Subcutaneous abdominal adipose tissue (tissue), 5 donors: ENCODE results near the gene PNMA1.

Experiments used
- H3K27ac ChIP-seq: one replicate; pipeline ENCODE4 v1.7.0; 2013; ENCODE audit warnings: low read depth, mild to moderate bottlenecking, inconsistent platforms, low read length, moderate library complexity
- H3K27me3 ChIP-seq, 5 donors: one replicate each; pipeline ENCODE4 v1.7.0; 2013; ENCODE audit warnings: low read length in 5 of 5, inconsistent platforms in 1 of 5; ENCODE audit not compliant: control insufficient read depth in 5 of 5, insufficient read depth in 4 of 5
- H3K36me3 ChIP-seq, 5 donors: one replicate each; pipeline ENCODE4 v1.7.0; 2013; ENCODE audit warnings: low read length in 5 of 5; ENCODE audit not compliant: control insufficient read depth in 5 of 5, insufficient read depth in 5 of 5
- H3K4me1 ChIP-seq, 5 donors: one replicate each; pipeline ENCODE4 v1.7.0; 2013; ENCODE audit warnings: low read length in 5 of 5, mild to moderate bottlenecking in 3 of 5, moderate library complexity in 1 of 5; ENCODE audit not compliant: control insufficient read depth in 5 of 5, insufficient read depth in 5 of 5
- H3K4me3 ChIP-seq, 5 donors: one replicate each; pipeline ENCODE4 v1.7.0; 2013; ENCODE audit warnings: low read length in 5 of 5, low read depth in 1 of 5
- H3K9ac ChIP-seq, 5 donors: one replicate each; pipeline ENCODE4 v1.7.0; 2013; ENCODE audit warnings: low read length in 5 of 5, mild to moderate bottlenecking in 4 of 5, moderate library complexity in 3 of 5
- H3K9me3 ChIP-seq, 5 donors: one replicate each; pipeline ENCODE4 v1.7.0; 2013; ENCODE audit warnings: low read length in 5 of 5; ENCODE audit not compliant: control insufficient read depth in 5 of 5
- donor health status: healthy.
- donor health status: healthy.
- donor health status: healthy.
- donor health status: healthy.
- donor health status: healthy.

Gene PNMA1

DNA sequence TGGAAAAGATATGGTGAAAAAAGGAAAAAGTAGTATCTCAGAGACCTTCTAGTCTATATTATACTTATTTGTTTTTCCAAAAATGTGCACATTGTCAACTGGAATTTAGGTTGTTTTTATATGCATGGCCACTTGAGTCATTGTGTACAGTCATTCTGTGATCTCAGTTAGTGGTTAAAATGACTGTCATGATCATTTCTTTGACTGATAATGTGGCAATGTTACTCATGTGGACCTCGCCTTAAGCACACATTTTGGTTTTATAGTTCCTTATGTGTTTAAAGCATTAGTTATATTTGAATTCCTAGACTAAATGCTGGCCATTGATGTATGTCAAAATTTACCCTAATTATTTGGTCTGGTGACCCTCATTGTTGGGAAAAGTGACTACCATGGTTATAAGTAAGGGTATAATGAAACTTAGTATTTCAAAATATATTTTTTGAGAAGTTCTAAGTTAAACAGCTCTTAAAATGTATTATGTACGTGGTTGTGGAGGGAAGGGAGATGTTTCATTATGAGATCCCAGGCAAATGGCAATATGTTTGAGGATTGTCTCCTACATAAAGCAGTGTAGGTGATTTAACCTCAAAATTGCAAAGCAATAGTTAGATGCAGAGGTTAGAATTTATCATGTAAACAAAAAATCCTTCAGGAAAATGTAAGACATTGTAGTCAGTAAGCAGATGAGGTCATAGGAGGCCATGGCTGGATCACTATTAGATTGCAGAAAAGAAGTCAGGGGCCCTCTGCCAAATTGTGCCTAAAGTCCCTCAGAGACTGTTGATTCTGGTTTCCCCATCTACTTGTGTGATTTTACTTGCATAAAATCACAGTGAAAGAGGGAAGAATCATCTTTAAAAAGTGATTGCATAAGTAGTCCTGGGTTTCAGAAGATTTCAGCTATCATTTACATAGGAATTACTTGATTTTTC is 17.5 kb downstream of the PNMA1 start:
- Histone ChIP-seq H3K9me3 (no peaks in the 10 kb centered on the region), H3K36me3 (peaks cover 0 to 5% (median 4%) of the 10 kb centered on the region in 5 donors), H3K4me1 (peaks cover 0 to 14% (median 13%) of the 10 kb centered on the region in 5 donors), H3K27me3 (no peaks in the 10 kb centered on the region), H3K27ac (peak overlapping the region; percentile 79), H3K4me3 (no peak overlapping the region), H3K9ac (peak overlapping the region in 1 of 5 donors; percentile 32)

DNA sequence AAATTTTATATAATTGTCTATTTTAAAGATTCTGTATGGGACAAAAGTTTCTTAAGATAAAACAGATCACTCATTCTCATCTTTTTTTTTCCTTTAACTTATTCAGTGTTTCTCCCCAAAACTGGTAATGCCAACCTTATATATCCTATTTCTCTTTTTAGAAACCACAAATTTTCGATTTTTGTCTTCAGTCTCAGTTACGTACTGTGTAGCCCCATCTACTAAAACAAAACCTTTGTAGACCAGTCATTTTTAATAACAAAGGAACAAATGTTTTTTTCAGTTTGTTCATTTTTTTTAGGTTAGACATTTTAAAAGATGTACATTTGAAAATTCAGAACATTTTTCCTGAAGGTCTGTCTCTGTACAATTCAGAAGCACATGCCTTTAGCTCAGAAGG is 18.2 kb downstream of the PNMA1 start:
- no peak overlapping the region for H3K9ac ChIP-seq
- no peak overlapping the region for H3K4me3 ChIP-seq
- peak overlapping the region; percentile 79 for H3K27ac ChIP-seq
- peaks cover 0 to 5% (median 4%) of the 10 kb centered on the region in 5 donors for H3K36me3 ChIP-seq
- no peaks in the 10 kb centered on the region for H3K9me3 ChIP-seq
- H3K4me1 ChIP-seq: peaks cover 0 to 8% (median 7%) of the 10 kb centered on the region in 5 donors
- H3K27me3 ChIP-seq: no peaks in the 10 kb centered on the region

DNA sequence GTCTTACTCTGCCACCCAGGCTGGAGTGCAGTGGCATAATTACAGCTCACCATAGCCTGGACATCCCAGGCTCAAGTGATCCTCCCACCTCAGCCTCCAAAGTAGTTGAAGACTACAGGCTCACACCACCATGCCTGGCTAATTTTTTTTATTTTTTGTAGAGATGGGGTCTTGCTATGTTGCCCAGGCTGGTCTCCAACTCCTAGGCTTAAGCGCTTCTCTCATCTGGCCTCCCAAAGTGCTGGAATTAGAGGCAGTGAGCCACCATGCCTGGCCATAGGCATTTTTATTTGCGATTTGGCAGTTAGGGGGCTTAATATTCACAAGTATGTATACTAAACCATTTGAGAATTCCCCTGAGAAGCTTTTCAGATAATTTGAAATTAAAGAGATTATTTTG is 19.1 kb downstream of the PNMA1 start:
- H3K9ac ChIP-seq: no peak overlapping the region
- H3K36me3 ChIP-seq: peaks cover 0 to 5% (median 4%) of the 10 kb centered on the region in 5 donors
- H3K4me1 ChIP-seq: peaks cover 0 to 8% (median 3%) of the 10 kb centered on the region in 5 donors

DNA sequence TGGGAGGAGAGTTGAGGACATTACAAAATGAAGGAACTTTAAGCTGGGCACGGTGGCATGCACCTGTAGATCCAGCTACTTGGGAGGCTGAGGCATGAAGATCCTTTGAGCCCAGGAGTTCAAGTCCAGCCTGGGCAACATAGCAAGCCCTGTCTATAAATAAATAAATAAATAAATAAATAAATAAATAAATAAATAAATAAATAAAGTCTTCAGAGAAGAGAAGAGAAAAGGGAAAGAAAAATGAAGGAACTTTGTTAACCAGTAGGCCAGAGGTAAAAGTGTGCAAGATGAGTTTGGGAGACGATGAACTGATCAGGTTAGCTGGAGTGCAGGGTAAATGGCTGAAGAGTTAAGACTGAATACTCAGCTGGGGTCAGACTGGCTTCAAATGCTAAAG is 20.1 kb downstream of the PNMA1 start:
- Histone ChIP-seq H3K27me3 (no peaks in the 10 kb centered on the region), H3K4me3 (no peak overlapping the region), H3K4me1 (peaks cover 0 to 8% (median 3%) of the 10 kb centered on the region in 5 donors), H3K9ac (no peak overlapping the region), H3K36me3 (peaks cover 0 to 12% (median 4%) of the 10 kb centered on the region in 5 donors), H3K9me3 (no peaks in the 10 kb centered on the region), H3K27ac (no peak overlapping the region)

More for the DNA sequence above, 19.1 kb downstream of the PNMA1 start:
- H3K9me3 ChIP-seq: no peaks in the 10 kb centered on the region
- no peak overlapping the region for H3K27ac ChIP-seq
- H3K27me3 ChIP-seq: no peaks in the 10 kb centered on the region
- no peak overlapping the region for H3K4me3 ChIP-seq

DNA sequence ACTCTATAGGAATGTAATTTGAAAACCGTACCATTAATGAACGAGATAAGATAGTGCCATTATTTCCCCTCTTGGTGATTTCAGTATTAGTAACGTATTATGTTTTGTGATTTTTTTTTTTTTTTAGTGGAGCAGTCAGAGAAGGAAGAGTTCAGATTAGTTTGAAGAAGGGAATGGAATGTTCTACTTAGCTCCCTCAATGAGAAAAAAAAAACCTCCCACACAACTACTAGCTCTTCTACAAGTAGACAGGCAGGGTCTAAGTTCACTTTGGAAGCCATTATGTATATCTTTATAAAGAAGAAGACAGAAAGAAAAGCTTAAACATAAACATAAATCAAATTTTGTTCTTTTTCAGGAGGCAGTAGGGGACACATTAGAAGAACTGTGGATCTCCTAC is 27.3 kb downstream of the PNMA1 start:
- H3K36me3 ChIP-seq: peaks cover 0 to 13% (median 3%) of the 10 kb centered on the region in 5 donors

DNA sequence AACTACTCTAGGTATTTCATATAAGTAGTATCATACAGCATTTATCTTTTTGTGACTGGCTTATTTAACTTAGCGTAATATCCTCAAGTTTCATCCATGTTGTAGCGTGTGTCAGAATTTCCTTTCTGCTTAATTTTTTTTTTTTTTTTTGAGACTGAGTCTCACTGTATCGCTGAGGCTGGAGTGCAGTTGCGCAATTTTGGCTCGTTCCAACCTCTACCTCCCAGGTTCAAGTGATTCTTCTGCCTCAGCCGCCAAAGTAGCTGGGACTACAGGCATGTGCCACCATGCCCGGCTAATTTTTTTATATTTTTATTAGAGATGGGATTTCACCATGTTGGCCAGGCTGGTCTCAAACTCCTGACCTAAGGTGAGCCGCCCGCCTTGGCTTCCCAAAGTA is 28.9 kb downstream of the PNMA1 start:
- Histone ChIP-seq H3K36me3 (peaks cover 0 to 13% (median 3%) of the 10 kb centered on the region in 5 donors), H3K4me1 (no peaks in the 10 kb centered on the region), H3K27me3 (no peaks in the 10 kb centered on the region), H3K9me3 (no peaks in the 10 kb centered on the region), H3K9ac (no peak overlapping the region), H3K27ac (no peak overlapping the region), H3K4me3 (no peak overlapping the region)

More for the DNA sequence above, 27.3 kb downstream of the PNMA1 start:
- Histone ChIP-seq H3K27me3 (no peaks in the 10 kb centered on the region), H3K27ac (no peak overlapping the region), H3K9ac (no peak overlapping the region), H3K4me1 (no peaks in the 10 kb centered on the region), H3K9me3 (no peaks in the 10 kb centered on the region), H3K4me3 (no peak overlapping the region)

DNA sequence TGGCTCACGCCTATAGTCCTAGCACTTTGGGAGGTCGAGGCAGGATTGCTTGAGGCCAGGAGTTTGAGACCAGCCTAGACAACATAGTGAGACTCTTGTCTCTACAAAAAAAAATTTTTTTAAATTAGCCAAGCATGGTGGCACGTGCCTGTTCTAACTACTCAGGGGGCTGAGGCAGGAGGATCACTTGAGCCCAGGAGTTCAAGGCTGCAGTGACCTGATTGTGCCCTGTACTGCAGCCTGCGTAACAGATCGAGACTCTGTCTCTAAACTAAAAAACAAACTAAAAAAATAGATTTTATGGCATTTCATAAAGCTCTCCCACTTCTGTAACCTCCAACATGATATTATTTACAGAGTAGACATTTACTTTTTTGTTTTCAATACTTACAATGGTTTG is 29.6 kb downstream of the PNMA1 start:
- no peaks in the 10 kb centered on the region for H3K4me1 ChIP-seq
- H3K9ac ChIP-seq: no peak overlapping the region
- H3K27me3 ChIP-seq: no peaks in the 10 kb centered on the region
- no peak overlapping the region for H3K4me3 ChIP-seq
- H3K36me3 ChIP-seq: peaks cover 0 to 12% (median 3%) of the 10 kb centered on the region in 5 donors
- no peaks in the 10 kb centered on the region for H3K9me3 ChIP-seq
- H3K27ac ChIP-seq: no peak overlapping the region

DNA sequence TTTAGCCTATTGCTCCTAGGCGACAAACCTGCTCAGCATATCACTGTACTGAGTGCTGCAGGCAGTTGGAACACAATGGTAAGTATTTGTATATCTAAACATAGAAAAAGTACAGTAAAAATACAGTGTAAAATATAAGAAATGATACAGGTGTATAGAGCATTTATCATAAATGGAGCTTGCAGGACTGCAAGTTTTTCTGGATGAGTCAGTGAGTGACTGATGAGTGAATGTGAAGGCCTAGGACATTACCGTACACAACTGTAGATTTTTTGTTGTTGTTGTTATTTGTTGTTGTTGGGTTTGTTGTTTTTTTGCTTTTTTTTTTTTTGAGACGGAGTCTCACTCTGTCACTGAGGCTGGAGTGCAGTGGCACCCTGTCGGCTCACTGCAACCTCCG is 33.4 kb downstream of the PNMA1 start:
- H3K4me1 ChIP-seq: no peaks in the 10 kb centered on the region
- no peak overlapping the region for H3K9ac ChIP-seq
- H3K9me3 ChIP-seq: no peaks in the 10 kb centered on the region
- no peak overlapping the region for H3K27ac ChIP-seq
- H3K27me3 ChIP-seq: no peaks in the 10 kb centered on the region
- peaks cover 0 to 3% (median 0%) of the 10 kb centered on the region in 5 donors for H3K36me3 ChIP-seq
- no peak overlapping the region for H3K4me3 ChIP-seq

DNA sequence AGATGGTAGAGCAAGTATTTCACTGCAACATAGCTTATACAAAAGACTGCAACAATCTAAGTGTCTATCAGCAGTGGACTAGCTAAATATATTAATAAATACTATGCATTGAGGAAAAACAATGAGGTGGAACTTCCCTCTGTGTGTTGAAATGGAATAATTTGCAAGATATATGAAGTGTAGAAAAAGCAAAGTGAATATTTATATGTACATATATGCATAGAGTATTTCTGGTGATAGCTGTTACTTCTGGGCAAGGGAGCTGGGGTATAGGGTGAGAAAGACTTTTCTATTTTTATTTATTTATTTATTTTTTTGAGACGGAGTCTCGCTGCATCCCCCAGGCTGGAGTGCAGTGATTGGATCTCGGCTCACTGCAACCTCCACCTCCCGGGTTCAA is 35.5 kb downstream of the PNMA1 start:
- H3K27me3 ChIP-seq: no peaks in the 10 kb centered on the region
- H3K9ac ChIP-seq: no peak overlapping the region
- H3K4me1 ChIP-seq: no peaks in the 10 kb centered on the region
- no peak overlapping the region for H3K27ac ChIP-seq
- peaks cover 0 to 18% (median 2%) of the 10 kb centered on the region in 5 donors for H3K36me3 ChIP-seq
- no peaks in the 10 kb centered on the region for H3K9me3 ChIP-seq
- H3K4me3 ChIP-seq: no peak overlapping the region

DNA sequence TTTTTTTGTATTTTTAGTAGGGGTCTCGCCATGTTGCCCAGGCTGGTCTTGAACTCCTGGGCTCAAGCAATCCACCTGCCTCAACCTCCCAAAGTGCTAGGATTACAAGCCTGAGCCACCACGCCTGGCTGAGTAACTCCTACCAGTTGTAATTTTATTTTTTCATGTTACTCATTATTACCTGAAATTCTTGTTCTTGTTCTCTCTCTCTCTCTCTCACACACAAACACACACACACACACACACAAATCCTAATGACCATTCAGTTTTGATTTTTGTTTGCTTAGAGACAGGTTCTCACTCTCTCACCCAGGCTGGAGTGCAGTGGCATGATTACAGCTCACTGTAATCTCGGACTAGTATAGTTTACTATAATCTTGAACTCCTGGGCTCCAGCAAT is 39.2 kb downstream of the PNMA1 start:
- Histone ChIP-seq H3K4me1 (no peaks in the 10 kb centered on the region), H3K4me3 (no peak overlapping the region), H3K9me3 (no peaks in the 10 kb centered on the region), H3K9ac (no peak overlapping the region), H3K36me3 (peaks cover 0 to 16% (median 2%) of the 10 kb centered on the region in 5 donors), H3K27ac (no peak overlapping the region), H3K27me3 (no peaks in the 10 kb centered on the region)
